GM19328 (cell line): ENCODE results near the gene JMJD1C.
A peak's percentile ranks its signal among the peaks of the same experiment; 100 is the strongest.
"Not testable (repeated sequence)": the region's sequence is repeated elsewhere in the genome, so short reads cannot be mapped to it uniquely, and the experiment has no call there.

ENCODE experiments used
- ATAC-seq: cut with Tn5 transposase; IDR thresholded peaks from one replicate; pipeline ENCODE4 v1.9.1; 2021; ENCODE audit warnings: mild to moderate bottlenecking, moderate library complexity; ENCODE audit not compliant: unreplicated experiment

Gene JMJD1C

GRCh38 chr10:63304146-63304545 is 161.6 kb downstream of the JMJD1C start:
- ATAC-seq, result no peak

GRCh38 chr10:63300801-63301200 is 165.0 kb downstream of the JMJD1C start:
- no peak for ATAC-seq

DNA sequence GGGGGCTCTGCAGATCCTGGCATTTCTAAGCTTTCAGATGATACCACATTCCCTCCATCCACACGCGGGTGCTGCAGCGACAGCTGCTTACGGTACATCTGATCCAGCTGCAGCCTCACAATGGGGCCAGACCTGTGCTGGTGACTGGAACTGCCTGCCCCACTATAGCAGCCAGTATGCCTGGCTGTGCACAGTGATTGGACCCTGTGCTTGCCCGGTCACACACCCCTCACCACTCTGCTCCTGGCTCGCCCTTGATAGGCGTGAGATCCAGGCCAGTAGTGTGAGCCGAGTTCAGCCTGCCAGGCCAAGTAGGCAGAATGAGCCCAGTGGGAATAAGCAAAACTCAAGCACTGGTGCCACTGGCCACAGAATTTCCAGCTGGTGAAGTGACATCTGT is 167.8 kb downstream of the JMJD1C start:
- ATAC-seq, result no peak

GRCh38 chr10:63294781-63295180 is 171.0 kb downstream of the JMJD1C start:
- no peak for ATAC-seq

DNA sequence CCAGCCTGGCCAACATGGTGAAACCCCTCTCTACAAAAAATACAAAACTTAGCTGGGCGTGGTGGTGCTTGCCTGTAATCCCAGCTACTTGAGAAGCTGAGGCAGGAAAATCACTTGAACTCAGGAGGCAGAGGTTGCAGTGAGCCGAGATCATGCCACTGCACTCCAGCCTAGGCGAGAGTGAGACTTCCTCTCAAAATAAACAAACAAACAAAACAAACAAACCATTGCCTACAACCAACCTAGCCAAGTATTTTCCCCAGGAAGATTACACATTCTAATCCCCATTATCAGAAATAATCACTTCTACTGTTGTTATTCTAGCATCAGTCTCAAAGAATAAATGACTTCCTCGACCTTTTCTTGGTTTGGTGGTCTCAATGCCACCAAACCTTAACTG is 172.9 kb downstream of the JMJD1C start:
- not testable (repeated sequence) for ATAC-seq

GRCh38 chr10:63288170-63288569 is 177.6 kb downstream of the JMJD1C start:
- no peak for ATAC-seq

DNA sequence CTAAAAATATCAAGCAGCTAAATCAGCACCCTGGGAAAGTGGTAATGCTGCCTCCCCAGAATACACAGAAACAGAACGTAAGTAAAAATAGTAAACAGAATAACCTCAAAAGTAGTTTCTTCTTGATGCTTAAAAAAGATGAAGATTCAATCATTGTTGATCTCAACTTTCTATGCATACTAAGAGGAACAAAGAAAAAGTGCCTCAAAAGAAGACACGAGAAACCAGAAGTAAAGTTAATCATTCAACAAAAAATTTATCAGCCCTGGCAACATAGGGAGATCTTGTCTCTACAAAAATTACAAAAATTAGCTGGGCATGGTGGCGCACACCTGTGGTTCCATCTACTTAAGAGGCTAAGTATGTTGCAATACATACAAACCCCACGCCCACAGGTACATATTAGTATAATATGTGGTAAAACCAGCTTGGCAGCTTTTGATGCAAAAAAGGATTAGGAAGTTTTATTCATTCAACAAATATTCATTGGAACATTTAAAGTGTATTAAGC is 179.0 kb downstream of the JMJD1C start:
- ATAC-seq, result peak; percentile 83

GRCh38 chr10:63286340-63286739 is 179.4 kb downstream of the JMJD1C start:
- ATAC-seq, result peak; percentile 23

DNA sequence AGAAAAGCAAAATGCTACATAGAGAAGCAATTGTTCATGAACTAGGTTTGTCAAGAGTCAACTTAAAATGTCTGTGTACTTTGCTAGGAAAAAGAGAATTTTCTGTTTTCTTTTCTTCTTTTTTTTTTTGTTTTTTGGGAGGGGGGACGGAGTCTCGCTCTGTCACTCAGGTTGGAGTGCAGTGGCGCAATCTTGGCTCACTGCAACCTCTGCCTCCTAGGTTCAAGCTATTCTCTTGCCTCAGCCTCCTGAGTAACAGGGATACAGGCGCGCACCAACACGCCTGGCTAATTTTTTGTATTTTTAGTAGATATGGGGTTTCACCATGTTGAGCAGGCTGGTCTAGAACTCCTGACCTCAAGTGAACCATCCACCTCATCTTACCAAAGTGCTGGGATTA is 181.9 kb downstream of the JMJD1C start:
- not testable (repeated sequence) for ATAC-seq

DNA sequence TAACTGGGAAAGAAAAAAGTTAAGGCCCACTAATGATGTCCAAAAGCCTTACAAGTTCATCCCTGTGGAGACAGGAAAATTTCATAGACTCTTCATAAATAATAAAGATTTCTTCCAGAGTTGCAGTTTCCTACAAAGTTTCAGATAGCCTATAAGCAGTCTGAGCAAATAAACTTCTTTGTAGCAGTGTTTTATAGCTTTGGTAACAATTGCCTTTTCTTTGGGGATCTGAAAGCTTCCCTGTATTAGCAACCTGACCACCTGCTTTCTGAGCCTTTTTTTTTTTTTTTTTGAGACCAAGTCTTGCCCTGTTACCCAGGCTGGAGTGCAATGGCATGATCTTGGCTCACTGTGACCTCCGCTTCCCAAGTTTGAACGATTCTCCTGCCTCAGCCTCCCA is 182.7 kb downstream of the JMJD1C start:
- no peak for ATAC-seq

DNA sequence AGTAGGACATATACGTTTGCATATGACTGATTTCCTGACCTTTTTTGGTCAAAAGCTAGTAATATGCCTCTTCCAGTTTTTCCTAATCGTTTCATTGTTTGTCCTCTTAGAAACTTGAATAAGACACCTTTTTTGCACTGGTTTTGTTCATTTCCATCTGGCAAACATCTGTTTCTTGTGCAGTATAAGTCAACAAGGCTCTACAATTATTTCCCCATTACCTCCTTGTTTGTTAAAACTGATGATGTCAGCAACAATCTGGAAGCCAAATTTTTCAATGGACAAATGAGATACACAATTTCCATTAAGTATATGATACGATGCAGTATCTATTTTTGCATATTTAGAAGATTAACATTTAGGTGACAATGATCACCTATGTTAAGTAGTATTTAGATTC is 183.8 kb downstream of the JMJD1C start:
- ATAC-seq, result no peak

DNA sequence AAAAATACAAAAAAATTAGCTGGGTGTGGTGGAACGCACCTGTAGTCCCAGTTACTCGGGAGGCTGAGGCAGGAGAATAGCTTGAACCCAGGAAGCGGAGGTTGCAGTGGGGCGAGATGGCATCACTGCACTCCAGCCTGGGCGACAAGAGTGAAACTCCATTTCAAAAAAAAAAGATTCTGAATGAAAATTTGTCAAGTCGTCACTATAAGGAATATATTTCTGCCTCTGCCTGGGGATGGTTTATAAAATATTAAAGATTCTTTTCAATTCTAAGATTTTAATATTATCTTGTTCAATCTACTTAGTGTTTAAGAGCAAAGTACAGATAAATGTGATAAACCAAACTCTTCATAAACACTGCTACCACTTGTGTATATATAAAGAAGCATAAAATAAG is 185.4 kb downstream of the JMJD1C start:
- ATAC-seq, result no peak

DNA sequence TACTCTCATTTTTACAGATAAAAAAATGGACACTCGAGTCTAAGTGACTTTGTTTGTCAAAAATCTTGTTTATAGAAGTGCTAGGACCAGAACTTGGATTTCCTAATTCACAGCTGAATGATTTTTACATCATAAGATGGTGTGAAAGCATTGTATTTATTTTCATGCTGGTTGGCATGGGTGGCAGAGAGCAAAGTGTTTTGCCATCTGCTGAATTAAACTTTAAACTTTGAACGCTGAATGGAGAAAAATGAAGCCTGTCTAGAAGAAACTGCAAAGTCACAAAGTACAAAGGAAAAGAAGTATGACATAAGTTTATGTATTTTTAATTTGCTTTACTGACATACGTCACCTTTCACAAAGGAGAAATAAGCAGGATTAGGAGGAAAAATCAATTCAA is 190.7 kb downstream of the JMJD1C start:
- no peak for ATAC-seq

DNA sequence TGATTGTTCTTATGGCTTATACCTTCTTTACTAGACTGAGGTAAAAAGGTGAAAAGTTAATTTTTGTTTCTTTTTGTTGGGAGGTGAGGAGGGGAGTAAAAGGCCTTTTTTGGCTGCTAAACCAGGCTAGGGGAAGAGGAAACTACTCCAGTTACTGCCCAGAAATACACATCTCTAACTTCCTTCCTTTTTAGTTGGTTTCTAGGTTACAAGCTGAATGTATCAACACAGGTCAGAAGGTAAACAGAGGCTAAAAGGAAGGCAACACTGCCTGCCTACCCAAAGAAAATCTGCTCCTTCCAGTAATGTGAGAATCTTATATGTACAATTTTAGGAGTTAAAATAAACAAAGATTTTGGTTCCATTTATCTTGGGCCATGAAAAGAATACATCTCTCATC is 192.2 kb downstream of the JMJD1C start:
- ATAC-seq, result no peak

GRCh38 chr10:63268798-63269503 is 196.8 kb downstream of the JMJD1C start:
- ATAC-seq, result peak; percentile 94

GRCh38 chr10:63268149-63268797 is 197.5 kb downstream of the JMJD1C start:
- no peak for ATAC-seq

DNA sequence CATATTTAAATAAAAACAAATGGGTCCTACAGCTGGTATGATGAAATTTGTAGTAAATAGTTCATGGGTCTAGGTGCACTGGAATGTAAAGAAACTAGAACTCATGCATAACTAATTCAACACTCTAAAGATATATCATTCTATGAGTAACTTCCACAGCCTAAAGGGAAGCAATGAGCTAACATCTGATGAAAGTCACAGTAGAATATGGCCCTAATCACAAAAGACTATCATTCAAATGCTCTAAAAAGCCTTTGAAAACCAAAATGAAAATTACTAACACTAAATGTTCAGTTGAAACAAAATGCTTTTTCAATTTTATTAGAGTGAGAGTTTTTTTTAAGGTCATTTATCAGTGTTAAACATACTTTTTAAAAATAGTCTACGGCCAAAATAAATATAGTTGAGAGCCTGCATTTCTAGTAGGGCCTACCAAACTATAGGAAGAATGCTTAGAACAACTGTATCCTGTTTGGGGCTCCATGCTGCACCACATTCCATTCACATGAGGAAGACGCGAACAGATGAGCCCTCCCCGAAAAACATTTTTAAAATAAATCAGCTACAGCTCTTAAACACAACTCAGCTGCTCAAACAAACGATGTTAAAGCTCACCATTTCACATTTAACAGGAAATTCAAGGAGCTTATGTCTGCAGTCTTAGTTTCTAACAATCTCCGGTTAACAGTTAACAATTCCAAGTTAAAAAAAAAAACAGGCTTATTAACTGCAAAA is 198.2 kb downstream of the JMJD1C start:
- ATAC-seq, result no peak

GRCh38 chr10:63266391-63267316 is 199.1 kb downstream of the JMJD1C start:
- no peak for ATAC-seq

DNA sequence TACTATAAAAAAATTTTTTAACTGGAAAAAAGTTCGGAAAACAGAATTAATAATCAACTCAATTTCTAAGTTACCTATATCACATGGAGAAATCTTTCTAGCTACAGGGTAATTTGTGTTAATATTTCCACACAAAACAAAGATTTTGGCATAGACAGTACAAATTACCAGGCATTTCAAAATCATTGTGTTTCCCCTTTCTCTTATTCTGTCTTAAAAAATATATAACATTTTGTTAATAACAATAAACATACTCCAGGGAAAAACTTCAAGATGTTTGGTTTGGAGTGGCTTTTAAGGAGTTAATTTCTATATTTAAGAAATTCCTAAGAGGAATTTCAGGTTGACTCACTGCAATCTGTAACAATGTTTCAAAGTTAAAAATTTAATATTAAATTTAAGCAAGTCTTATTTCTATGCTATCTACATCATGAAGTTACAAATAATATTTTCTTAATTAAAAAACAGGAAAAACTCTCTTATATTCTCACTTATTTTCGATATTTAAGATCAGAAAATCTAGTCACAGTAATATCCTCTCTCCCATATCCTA is 200.0 kb downstream of the JMJD1C start:
- ATAC-seq, result no peak

GRCh38 chr10:63265222-63265617 is 200.6 kb downstream of the JMJD1C start:
- no peak for ATAC-seq
